GM18498 (cell line): Measurements from ENCODE around the gene SAP30BP.

ENCODE experiments used
- ATAC-seq: cut with Tn5 transposase; IDR thresholded peaks from one replicate; pipeline ENCODE4 v1.9.1; 2021; ENCODE audit warnings: mild to moderate bottlenecking, moderate library complexity; ENCODE audit not compliant: unreplicated experiment

Gene SAP30BP

DNA sequence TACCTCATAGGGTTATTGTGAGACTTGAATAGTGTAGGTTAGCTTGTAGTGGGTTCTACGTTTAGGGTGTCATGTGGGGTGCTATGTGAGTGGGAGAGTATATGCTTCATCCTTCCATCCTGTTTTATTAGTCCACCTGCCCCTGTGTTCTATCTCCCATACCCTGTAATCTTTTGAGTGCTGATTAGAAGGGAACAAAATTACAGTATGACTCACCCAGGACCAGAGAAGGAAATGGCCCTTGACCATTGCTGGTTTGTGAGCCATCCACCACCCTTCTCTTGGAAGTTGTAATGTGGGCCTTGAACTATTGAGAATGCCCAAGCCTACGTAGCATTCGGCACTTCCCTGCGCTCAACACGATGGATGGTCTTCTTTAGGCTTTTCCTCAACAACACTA is 17.1 kb downstream of the SAP30BP start:
- ATAC-seq = no peak

DNA sequence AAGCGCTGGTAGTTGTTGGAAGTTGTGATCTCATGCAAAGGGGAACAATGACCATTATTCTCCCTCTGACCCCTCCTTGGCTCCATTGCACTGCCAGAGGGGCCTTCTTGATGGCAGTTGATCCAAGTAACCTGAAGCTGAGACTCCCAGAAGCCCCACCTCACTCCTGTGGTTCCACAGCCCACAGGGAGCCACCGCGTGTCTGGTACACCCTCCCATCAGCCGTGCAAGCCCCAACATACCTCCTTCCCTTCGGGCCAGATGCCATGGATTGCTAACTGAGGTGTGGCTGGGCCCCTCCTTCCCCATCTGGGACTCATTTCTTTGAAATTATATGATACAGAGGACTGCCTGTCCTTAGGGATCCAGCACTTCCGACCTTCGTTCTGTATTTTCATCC is 17.8 kb downstream of the SAP30BP start:
- no peak for ATAC-seq

DNA sequence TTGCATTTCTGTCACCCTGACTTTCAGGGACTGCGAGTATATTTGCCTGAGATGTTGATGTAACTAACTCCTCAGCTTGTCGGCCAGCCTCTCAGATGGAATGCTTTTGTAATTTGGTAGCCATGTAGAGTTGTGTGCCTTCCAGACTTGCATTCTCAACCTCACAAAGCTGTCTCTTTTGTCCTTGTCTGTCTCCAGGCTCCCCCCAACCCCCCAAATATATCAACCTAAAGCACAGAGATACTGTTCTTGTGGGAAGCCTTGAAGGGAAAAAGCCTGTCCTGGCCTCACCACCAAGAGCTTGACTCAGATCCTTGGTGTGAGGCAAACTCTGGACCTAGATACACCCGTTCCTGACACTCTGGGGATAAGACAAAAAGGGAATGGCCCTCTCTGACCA is 18.4 kb downstream of the SAP30BP start:
- ATAC-seq = no peak

DNA sequence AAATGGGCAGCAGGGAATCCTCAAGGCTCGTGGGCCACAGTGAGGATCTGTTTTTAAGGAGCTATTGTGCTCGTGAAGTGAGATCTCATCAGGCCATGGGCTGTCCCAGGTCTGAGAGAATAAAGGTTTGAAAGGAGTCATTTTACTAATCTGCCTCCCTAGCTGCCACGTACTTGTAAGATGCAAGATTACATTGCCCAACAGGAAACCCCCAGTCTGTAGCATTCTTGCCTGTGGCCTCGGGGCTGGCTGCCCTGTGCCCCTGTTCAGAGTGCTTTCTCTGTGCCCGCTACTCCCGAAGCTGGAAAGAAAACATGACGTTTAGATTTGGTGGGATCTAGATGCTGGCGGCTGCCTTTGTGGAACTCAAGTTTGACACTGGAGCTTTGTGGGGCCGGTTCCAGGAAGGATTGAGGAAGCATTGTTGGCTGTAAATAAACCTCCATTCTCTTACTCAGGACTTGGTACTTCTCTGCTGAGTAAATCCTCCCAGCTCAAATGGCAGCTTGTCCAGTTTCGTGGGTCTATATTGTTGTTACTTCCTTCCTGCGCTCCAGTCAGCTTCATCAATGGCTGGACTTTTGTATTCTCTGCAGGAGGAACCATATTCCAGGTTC is 21.2 kb downstream of the SAP30BP start:
- ATAC-seq = no peak

DNA sequence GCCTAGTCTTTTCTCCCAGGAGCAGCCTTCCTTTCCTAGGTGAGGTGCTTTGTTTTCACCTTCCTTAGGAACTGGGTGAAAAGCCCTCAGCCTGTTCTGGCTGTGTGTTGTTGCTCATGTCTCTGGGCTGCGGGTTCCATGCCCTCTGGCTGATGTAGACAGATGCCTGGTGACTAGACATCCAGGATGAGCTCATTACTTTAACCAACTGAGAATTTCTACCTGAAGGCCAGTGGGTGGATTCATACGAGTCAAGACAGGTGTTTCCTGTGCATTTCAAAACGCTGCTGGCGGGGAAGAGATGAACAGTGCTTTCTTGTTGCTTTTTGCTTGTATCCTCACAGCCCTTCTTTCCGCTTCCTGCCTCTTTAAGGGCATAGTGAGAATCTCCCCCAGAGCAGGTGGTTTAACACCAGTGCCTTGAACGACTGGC is 22.3 kb downstream of the SAP30BP start:
- ATAC-seq = no peak

GRCh38 chr17:75691371-75691791 is 24.2 kb downstream of the SAP30BP start:
- no peak for ATAC-seq

- ATAC-seq = no peak
These were observed 24.9 kb downstream of the SAP30BP start for GRCh38 chr17:75691801-75692626.

GRCh38 chr17:75692976-75693375 is 25.8 kb downstream of the SAP30BP start:
- no peak for ATAC-seq

GRCh38 chr17:75693500-75694481 is 26.7 kb downstream of the SAP30BP start:
- no peak for ATAC-seq

GRCh38 chr17:75694536-75694935 is 27.4 kb downstream of the SAP30BP start:
- ATAC-seq = no peak

GRCh38 chr17:75695141-75695829 is 28.1 kb downstream of the SAP30BP start:
- no peak for ATAC-seq

GRCh38 chr17:75695830-75696271 is 28.7 kb downstream of the SAP30BP start:
- ATAC-seq = no peak

DNA sequence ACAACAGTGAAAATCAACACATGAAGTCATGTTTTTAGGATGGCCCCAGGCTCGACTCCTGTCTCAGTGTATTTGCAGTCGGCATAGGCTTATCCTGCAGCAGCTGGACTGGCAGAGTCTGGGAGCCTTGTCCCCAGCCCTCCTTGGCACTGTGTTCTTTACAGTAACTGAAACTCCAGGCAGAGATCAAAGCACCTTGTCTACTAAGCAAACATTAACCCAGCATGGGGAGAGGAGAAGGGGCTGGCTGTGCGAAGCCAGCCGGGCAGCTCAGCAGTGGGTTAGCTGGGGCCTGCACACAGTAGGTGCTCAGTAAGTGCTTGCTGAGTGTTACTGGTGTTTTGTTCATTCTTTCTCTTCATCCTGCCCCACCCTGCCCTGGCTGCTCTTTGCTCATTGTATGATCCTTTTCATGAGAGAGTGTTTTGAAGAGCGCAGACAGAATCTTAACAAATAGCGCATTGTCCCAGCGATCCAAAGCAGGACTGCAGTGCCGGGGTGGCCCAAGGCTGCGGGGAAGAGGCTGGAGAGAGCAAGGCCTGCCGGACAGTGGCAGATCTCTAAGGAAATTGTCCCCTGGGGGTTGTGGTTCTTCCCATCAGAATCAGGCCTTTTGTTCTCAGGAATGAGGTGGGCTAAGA is 30.6 kb downstream of the SAP30BP start:
- no peak for ATAC-seq

GRCh38 chr17:75698659-75699058 is 31.5 kb downstream of the SAP30BP start:
- no peak for ATAC-seq

DNA sequence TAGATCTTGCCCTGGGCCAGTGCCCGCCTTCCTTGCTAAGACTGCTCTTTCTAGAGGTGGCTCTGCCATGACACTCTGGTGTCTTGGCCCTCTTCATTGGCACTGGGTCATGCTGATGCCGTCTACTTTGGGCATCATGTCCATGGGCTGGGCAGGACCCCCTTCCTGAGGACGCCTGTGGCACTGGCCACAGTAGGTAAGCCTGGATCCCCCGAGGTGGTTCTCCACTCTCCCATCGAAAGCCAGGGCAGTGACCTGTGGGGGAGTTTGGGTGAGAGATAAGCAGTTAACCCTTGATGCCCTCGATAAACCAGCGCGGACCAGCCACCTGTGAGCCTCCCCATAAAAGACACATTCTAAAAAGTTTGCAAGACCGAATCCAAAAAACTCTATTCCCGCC is 34.1 kb downstream of the SAP30BP start:
- ATAC-seq = no peak

- no peak for ATAC-seq
These were observed 36.1 kb downstream of the SAP30BP start for GRCh38 chr17:75703191-75703590.

DNA sequence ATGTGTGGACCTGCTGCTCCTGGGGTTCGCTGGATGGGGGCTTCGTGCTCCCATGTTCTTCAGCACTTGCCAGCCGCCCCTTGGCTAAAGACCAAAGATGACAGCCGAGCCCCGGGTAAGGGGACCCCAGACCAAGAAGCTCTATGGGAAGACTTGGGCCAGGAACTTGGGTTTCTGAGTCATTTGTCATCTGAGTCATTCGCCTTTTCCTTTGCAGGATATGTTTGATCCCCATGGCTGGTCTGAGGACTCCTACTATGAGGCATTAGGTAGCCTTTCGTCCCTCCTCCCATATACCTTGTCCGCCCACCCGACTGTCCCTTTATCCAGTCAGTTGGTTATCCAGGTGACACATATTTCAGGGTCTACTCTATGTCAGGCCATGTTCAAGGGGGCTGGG is 36.5 kb downstream of the SAP30BP start:
- ATAC-seq = no peak

- no peak for ATAC-seq
These were observed 38.1 kb downstream of the SAP30BP start for GRCh38 chr17:75704963-75705875.
